ENCODE data around the gene RSAD2.

DNA sequence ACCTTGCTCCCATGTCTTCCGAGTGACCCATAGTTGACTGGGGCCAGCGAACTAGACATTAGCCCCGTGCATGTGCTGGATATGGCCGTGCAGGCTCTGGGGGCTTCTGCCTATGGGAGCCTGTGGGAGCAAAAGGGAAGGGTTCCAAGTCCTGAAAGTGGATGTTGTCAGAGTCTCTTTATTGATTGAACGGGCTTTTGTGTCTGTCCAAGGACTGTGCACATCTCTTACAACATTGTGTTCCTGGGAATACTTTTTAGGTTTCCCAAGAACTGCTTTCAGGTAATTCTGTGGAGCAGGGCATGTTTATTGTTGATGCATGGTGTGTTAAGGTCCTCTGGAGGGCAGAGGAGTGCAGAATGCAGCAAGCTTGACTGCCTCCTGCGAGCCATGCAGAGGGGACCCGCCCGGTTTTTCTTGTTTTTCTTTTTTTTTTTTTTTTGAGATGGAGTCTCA is 44.7 kb downstream of the RSAD2 start:
- TF ChIP-seq, protein P1, sequence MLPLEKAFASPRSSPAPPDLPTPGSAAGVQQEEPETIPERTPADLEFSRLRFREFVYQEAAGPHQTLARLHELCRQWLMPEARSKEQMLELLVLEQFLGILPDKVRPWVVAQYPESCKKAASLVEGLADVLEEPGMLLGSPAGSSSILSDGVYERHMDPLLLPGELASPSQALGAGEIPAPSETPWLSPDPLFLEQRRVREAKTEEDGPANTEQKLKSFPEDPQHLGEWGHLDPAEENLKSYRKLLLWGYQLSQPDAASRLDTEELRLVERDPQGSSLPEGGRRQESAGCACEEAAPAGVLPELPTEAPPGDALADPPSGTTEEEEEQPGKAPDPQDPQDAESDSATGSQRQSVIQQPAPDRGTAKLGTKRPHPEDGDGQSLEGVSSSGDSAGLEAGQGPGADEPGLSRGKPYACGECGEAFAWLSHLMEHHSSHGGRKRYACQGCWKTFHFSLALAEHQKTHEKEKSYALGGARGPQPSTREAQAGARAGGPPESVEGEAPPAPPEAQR (CRISPR knock-in tag; IDR thresholded peaks at IDR 0.05) = no peak
- TF ChIP-seq, protein P2, sequence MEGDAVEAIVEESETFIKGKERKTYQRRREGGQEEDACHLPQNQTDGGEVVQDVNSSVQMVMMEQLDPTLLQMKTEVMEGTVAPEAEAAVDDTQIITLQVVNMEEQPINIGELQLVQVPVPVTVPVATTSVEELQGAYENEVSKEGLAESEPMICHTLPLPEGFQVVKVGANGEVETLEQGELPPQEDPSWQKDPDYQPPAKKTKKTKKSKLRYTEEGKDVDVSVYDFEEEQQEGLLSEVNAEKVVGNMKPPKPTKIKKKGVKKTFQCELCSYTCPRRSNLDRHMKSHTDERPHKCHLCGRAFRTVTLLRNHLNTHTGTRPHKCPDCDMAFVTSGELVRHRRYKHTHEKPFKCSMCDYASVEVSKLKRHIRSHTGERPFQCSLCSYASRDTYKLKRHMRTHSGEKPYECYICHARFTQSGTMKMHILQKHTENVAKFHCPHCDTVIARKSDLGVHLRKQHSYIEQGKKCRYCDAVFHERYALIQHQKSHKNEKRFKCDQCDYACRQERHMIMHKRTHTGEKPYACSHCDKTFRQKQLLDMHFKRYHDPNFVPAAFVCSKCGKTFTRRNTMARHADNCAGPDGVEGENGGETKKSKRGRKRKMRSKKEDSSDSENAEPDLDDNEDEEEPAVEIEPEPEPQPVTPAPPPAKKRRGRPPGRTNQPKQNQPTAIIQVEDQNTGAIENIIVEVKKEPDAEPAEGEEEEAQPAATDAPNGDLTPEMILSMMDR (IDR thresholded peaks at IDR 0.05) = no peak
- TF ChIP-seq, protein P3, sequence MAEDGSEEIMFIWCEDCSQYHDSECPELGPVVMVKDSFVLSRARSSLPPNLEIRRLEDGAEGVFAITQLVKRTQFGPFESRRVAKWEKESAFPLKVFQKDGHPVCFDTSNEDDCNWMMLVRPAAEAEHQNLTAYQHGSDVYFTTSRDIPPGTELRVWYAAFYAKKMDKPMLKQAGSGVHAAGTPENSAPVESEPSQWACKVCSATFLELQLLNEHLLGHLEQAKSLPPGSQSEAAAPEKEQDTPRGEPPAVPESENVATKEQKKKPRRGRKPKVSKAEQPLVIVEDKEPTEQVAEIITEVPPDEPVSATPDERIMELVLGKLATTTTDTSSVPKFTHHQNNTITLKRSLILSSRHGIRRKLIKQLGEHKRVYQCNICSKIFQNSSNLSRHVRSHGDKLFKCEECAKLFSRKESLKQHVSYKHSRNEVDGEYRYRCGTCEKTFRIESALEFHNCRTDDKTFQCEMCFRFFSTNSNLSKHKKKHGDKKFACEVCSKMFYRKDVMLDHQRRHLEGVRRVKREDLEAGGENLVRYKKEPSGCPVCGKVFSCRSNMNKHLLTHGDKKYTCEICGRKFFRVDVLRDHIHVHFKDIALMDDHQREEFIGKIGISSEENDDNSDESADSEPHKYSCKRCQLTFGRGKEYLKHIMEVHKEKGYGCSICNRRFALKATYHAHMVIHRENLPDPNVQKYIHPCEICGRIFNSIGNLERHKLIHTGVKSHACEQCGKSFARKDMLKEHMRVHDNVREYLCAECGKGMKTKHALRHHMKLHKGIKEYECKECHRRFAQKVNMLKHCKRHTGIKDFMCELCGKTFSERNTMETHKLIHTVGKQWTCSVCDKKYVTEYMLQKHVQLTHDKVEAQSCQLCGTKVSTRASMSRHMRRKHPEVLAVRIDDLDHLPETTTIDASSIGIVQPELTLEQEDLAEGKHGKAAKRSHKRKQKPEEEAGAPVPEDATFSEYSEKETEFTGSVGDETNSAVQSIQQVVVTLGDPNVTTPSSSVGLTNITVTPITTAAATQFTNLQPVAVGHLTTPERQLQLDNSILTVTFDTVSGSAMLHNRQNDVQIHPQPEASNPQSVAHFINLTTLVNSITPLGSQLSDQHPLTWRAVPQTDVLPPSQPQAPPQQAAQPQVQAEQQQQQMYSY (CRISPR knock-in tag; IDR thresholded peaks at IDR 0.05) = no peak
- no peak for TF ChIP-seq FOXJ3 (CRISPR knock-in tag; IDR thresholded peaks at IDR 0.05; ENCODE audit: borderline replicate concordance)
- TF ChIP-seq ZNF138 (CRISPR knock-in tag; conservative IDR thresholded peaks at IDR 0.05) = no peak
- no peak for TF ChIP-seq FOXK1 (CRISPR knock-in tag; IDR thresholded peaks at IDR 0.05)
- no peak for TF ChIP-seq ATF1 (CRISPR knock-in tag; IDR thresholded peaks at IDR 0.05)
- no peak for TF ChIP-seq ZNF416 (CRISPR knock-in tag; IDR thresholded peaks at IDR 0.05)
- no peak for TF ChIP-seq HMGA2 (CRISPR knock-in tag; IDR thresholded peaks at IDR 0.05)
- TF ChIP-seq, protein P4, sequence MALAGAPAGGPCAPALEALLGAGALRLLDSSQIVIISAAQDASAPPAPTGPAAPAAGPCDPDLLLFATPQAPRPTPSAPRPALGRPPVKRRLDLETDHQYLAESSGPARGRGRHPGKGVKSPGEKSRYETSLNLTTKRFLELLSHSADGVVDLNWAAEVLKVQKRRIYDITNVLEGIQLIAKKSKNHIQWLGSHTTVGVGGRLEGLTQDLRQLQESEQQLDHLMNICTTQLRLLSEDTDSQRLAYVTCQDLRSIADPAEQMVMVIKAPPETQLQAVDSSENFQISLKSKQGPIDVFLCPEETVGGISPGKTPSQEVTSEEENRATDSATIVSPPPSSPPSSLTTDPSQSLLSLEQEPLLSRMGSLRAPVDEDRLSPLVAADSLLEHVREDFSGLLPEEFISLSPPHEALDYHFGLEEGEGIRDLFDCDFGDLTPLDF (CRISPR knock-in tag; IDR thresholded peaks at IDR 0.05) = no peak
- no peak for TF ChIP-seq TCF7 (CRISPR knock-in tag; IDR thresholded peaks at IDR 0.05; ENCODE audit: low read depth)
- no peak for TF ChIP-seq ZNF232 (CRISPR knock-in tag; IDR thresholded peaks at IDR 0.05)
- TF ChIP-seq, protein P5, sequence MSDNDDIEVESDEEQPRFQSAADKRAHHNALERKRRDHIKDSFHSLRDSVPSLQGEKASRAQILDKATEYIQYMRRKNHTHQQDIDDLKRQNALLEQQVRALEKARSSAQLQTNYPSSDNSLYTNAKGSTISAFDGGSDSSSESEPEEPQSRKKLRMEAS (CRISPR knock-in tag; IDR thresholded peaks at IDR 0.05) = no peak
- TF ChIP-seq ZBTB21 (CRISPR knock-in tag; IDR thresholded peaks at IDR 0.05; ENCODE audit: borderline replicate concordance) = no peak

Measured in WTC11 (cell line).